ENCODE results near the gene RAMACL. TPM values are rescaled to one million over a fixed set of nuclear protein-coding genes. Genes with fewer than 3 reads are reported as not detected.
A peak's percentile ranks its signal among the peaks of the same experiment; 100 is the strongest.

Gene RAMACL
- total RNA-seq, 1 experiment from 2014 or later, result 0.28 TPM

- no peak overlapping the region for H3K4ac ChIP-seq (ENCODE audit: low read depth, low read length)
- Mint-ChIP-seq H3K9me3 (no peaks in the 10 kb centered on the region), H3K4me1 (peaks cover 30 to 37% of the 10 kb centered on the region in 2 experiments), H3K4me3 (no peak overlapping the region), H3K27me3 (ENCODE audit: low read depth) (no peaks in the 10 kb centered on the region), H3K27ac (peak overlapping the region in 2 of 3 experiments; percentile 57 to 81; a peak in 2 of 7 replicates), H3K36me3 (ENCODE audit: insufficient read depth in 1 of 3, low read depth in 3 of 3) (no peaks in the 10 kb centered on the region; a peak in 1 of 7 replicates)
- no peak overlapping the region for H2BK15ac ChIP-seq (ENCODE audit: low read depth, low read length)
- no peak overlapping the region; the same call in 1 of the 2 replicates for H3K14ac ChIP-seq (ENCODE audit: insufficient read depth, low read length)
- peak; percentile 24 for DNase-seq
- WGBS (ENCODE audit: extremely low coverage, insufficient read length, low lambda C conversion rate), result no CpG with 5 or more reads among the region's 13 CpGs
- H3K4me1 ChIP-seq (ENCODE audit: insufficient read depth, low read length), result peaks cover 10% of the 10 kb centered on the region; the same call in 1 of the 2 replicates
- H3K23ac ChIP-seq (ENCODE audit: insufficient read length, low read depth, low read length), result no peak overlapping the region
- H4K91ac ChIP-seq (ENCODE audit: insufficient read length, low read depth, low read length), result no peak overlapping the region
- H2BK120ac ChIP-seq (ENCODE audit: low read depth, low read length, poor library complexity, severe bottlenecking), result no peak overlapping the region
- no peaks in the 10 kb centered on the region; the same call in 1 of the 2 replicates for H3K79me2 ChIP-seq (ENCODE audit: insufficient read depth, low read length)
- H3K9ac ChIP-seq (ENCODE audit: extremely low read depth, insufficient read length, low read length), result no peak overlapping the region
- no peak overlapping the region for H3K18ac ChIP-seq (ENCODE audit: insufficient read length, low read depth, low read length)
- H2BK20ac ChIP-seq (ENCODE audit: low read depth, low read length, poor library complexity, severe bottlenecking), result no peak overlapping the region
- no peak overlapping the region for H3K4me2 ChIP-seq (ENCODE audit: insufficient read depth, insufficient read length, low read length)
- no peak for TF ChIP-seq CTCF (conservative IDR thresholded peaks at IDR 0.05)
- no peak overlapping the region for H3T11ph ChIP-seq (ENCODE audit: low read length)
- H3K27ac ChIP-seq (ENCODE audit: insufficient read length, low read depth, low read length), result no peak overlapping the region
- no peaks in the 10 kb centered on the region for H4K20me1 ChIP-seq (ENCODE audit: control insufficient read depth, insufficient read depth, insufficient read length)
- no peak overlapping the region for H2BK5ac ChIP-seq (ENCODE audit: insufficient read length, low read length)
- no peak overlapping the region for H2AK5ac ChIP-seq (ENCODE audit: insufficient read length, low read length)
- no peaks in the 10 kb centered on the region for H3K79me1 ChIP-seq (ENCODE audit: insufficient read depth, low read depth, low read length, poor library complexity, severe bottlenecking)
- no peaks in the 10 kb centered on the region for H3K23me2 ChIP-seq (ENCODE audit: insufficient read length, low read depth, low read length, poor library complexity, severe bottlenecking)
- H3K56ac ChIP-seq (ENCODE audit: insufficient read length, low read depth, low read length), result no peak overlapping the region
- H3K27me3 ChIP-seq (ENCODE audit: insufficient read depth, low read length), result no peaks in the 10 kb centered on the region
- no peak overlapping the region for H4K5ac ChIP-seq (ENCODE audit: insufficient read length, low read depth, low read length)
- H3K9me3 ChIP-seq (ENCODE audit: control insufficient read depth, low read depth, low read length), result no peaks in the 10 kb centered on the region
- H2AFZ ChIP-seq (ENCODE audit: low read length), result no peak overlapping the region
- H2BK12ac ChIP-seq (ENCODE audit: insufficient read length, low read depth, low read length), result no peak overlapping the region
- H4K8ac ChIP-seq (replicated peaks; ENCODE audit: insufficient read length, low read depth, low read length), result no peak overlapping the region
Measured at GRCh38 chr6:166569206-166569605, 17.3 kb downstream of the RAMACL start.

Data from H9 (cell line).